H1 (cell line): ENCODE measurements around the gene NUP133. TPM values are rescaled to one million over a fixed set of nuclear protein-coding genes. Genes with fewer than 3 reads are reported as not detected.

Experiments used
- CTCF ChIA-PET: fragments of 300-600 bp; sonication (Branson Sonifier 250); formaldehyde crosslinking; loops from one replicate; lab custom pipeline; 2021; ENCODE audit not compliant: partially characterized antibody; lab: Charles Lee
- POLR2A ChIA-PET: fragments of 300-600 bp; sonication (Branson Sonifier 250); formaldehyde crosslinking; loops from one replicate; lab custom pipeline; 2021; ENCODE audit warnings: inconsistent platforms; ENCODE audit not compliant: partially characterized antibody; lab: Charles Lee
- DNase-seq, 2 experiments: peaks; one replicate each; pipeline versions ENCODE4 v3.0.0 to v3.0.0-alpha.2; 2010 to 2022; ENCODE audit warnings: low spot score in 2 of 2, low read depth in 1 of 2, mixed read lengths in 1 of 2
- FAIRE-seq: peaks from 2 replicates; lab custom pipeline; 2011; peaks lifted over from hg19 to GRCh38; lab: Jason Lieb, UNC
- H2AFZ ChIP-seq: 2 replicates; pipeline ENCODE4 v1.8.1; 2012; ENCODE audit warnings: low read length, inconsistent platforms
- H2AK5ac ChIP-seq: 2 replicates; pipeline ENCODE4 v1.6.1; 2013; ENCODE audit warnings: low read depth, low read length
- H2BK120ac ChIP-seq: replicated peaks from 2 replicates; pipeline ENCODE3; 2013; ENCODE audit warnings: low read depth, low read length, inconsistent platforms
- H2BK12ac ChIP-seq: 2 replicates; pipeline ENCODE4 v1.6.1; 2013; ENCODE audit warnings: low read depth, low read length
- H2BK15ac ChIP-seq: 2 replicates; pipeline ENCODE4 v1.6.1; 2013; ENCODE audit warnings: low read length
- H2BK20ac ChIP-seq: 2 replicates; pipeline ENCODE4 v1.6.1; 2013; ENCODE audit warnings: low read length
- H2BK5ac ChIP-seq: 2 replicates; pipeline ENCODE4 v1.6.1; 2013; ENCODE audit warnings: low read depth, low read length
- H3K14ac ChIP-seq: 2 replicates; pipeline ENCODE4 v1.6.1; 2013; ENCODE audit warnings: inconsistent platforms; ENCODE audit not compliant: insufficient read length
- H3K18ac ChIP-seq: 2 replicates; pipeline ENCODE4 v1.6.1; 2013; ENCODE audit warnings: low read length; ENCODE audit errors: extremely low read depth
- H3K23ac ChIP-seq: 2 replicates; pipeline ENCODE4 v1.6.1; 2013; ENCODE audit warnings: inconsistent platforms; ENCODE audit not compliant: insufficient read length
- H3K23me2 ChIP-seq: 2 replicates; pipeline ENCODE4 v1.6.1; 2013; ENCODE audit warnings: low read depth, low read length
- H3K27ac ChIP-seq: 2 replicates; pipeline ENCODE4 v1.6.1; 2011; ENCODE audit warnings: low read depth, low read length, inconsistent platforms
- H3K27me3 ChIP-seq, 4 experiments: replicated peaks in 1 of 4; 1 replicate in 1 of 4; 2 replicates in 3 of 4; pipeline versions ENCODE4 v1.6.1 to v1.8.1; 2011 to 2013; ENCODE audit warnings: low read length in 3 of 4, mild to moderate bottlenecking in 3 of 4, inconsistent platforms in 2 of 4, mixed read lengths in 2 of 4, moderate library complexity in 1 of 4; ENCODE audit not compliant: control insufficient read depth in 3 of 4, insufficient read depth in 3 of 4; ENCODE audit errors: extremely low read depth in 1 of 4
- H3K36me3 ChIP-seq, 4 experiments: 2 replicates each; pipeline versions ENCODE4 v1.6.1 to v1.8.1; 2011 to 2013; ENCODE audit warnings: mild to moderate bottlenecking in 4 of 4, low read length in 3 of 4, moderate library complexity in 2 of 4, control low read depth in 1 of 4, inconsistent platforms in 1 of 4; ENCODE audit not compliant: insufficient read depth in 4 of 4, control insufficient read depth in 2 of 4
- H3K4ac ChIP-seq: replicated peaks from 2 replicates; pipeline ENCODE3; 2013; ENCODE audit warnings: low read length, low read depth, mixed read lengths, inconsistent platforms; ENCODE audit not compliant: insufficient read length
- H3K4me1 ChIP-seq, 4 experiments: replicated peaks in 1 of 4; 1 replicate in 1 of 4; 2 replicates in 3 of 4; pipeline versions ENCODE4 v1.6.1 to v1.8.1; 2011 to 2013; ENCODE audit warnings: low read length in 3 of 4, inconsistent platforms in 2 of 4, mixed read lengths in 1 of 4; ENCODE audit not compliant: insufficient read depth in 4 of 4, control insufficient read depth in 3 of 4
- H3K4me2 ChIP-seq, 2 experiments: 2 replicates each; pipeline versions ENCODE4 v1.6.1 to v1.8.1; 2011 to 2013; ENCODE audit warnings: low read depth in 2 of 2, low read length in 2 of 2, control low read depth in 1 of 2, inconsistent platforms in 1 of 2, mild to moderate bottlenecking in 1 of 2; ENCODE audit not compliant: insufficient read depth in 1 of 2
- H3K4me3 ChIP-seq, 4 experiments: fragments of 200-600, 300-600 bp in 1 of 4; sonication (generic), shearing (Covaris generic), sonication (Bioruptor Twin) in 1 of 4; 2 replicates each; pipeline versions ENCODE4 v1.5.1 to v1.8.1; 2011 to 2016; ENCODE audit warnings: low read length in 4 of 4, low read depth in 3 of 4, control low read depth in 2 of 4, inconsistent platforms in 2 of 4, mild to moderate bottlenecking in 2 of 4, mixed read lengths in 1 of 4, moderate library complexity in 1 of 4; ENCODE audit not compliant: insufficient read depth in 2 of 4; ENCODE audit errors: extremely low read depth in 1 of 4
- H3K56ac ChIP-seq: replicated peaks from 2 replicates; pipeline ENCODE3; 2013; ENCODE audit warnings: low read depth, mild to moderate bottlenecking, mixed read lengths, low read length, inconsistent platforms; ENCODE audit not compliant: insufficient read length
- H3K79me1 ChIP-seq: 2 replicates; pipeline ENCODE4 v1.6.1; 2013; ENCODE audit warnings: low read depth, low read length, control low read depth
- H3K79me2 ChIP-seq, 2 experiments: 2 replicates each; pipeline versions ENCODE4 v1.6.1 to v1.8.1; 2012 to 2013; ENCODE audit warnings: low read length in 2 of 2, mild to moderate bottlenecking in 2 of 2, inconsistent platforms in 1 of 2; ENCODE audit not compliant: insufficient read depth in 2 of 2, control insufficient read depth in 1 of 2
- H3K9ac ChIP-seq, 4 experiments: replicated peaks in 1 of 4; 1 replicate in 1 of 4; 2 replicates in 3 of 4; pipeline versions ENCODE4 v1.6.1 to v1.8.1; 2011 to 2013; ENCODE audit warnings: low read depth in 3 of 4, low read length in 3 of 4, control low read depth in 2 of 4, mild to moderate bottlenecking in 2 of 4, moderate library complexity in 2 of 4, inconsistent platforms in 1 of 4; ENCODE audit errors: extremely low read depth in 1 of 4
- H3K9me3 ChIP-seq, 2 experiments: 2 replicates each; pipeline versions ENCODE4 v1.6.1 to v1.8.1; 2012 to 2013; ENCODE audit warnings: mild to moderate bottlenecking in 2 of 2, moderate library complexity in 2 of 2, control low read depth in 1 of 2, inconsistent platforms in 1 of 2, low read depth in 1 of 2, low read length in 1 of 2, mixed read lengths in 1 of 2; ENCODE audit not compliant: insufficient read depth in 2 of 2
- H4K20me1 ChIP-seq, 2 experiments: replicated peaks in 1 of 2; 2 replicates each; pipeline versions ENCODE3 to v1.8.1; 2011 to 2013; ENCODE audit warnings: inconsistent platforms in 2 of 2, low read length in 2 of 2, mild to moderate bottlenecking in 1 of 2; ENCODE audit not compliant: insufficient read depth in 2 of 2, control insufficient read depth in 1 of 2
- H4K5ac ChIP-seq: 2 replicates; pipeline ENCODE4 v1.6.1; 2013; ENCODE audit warnings: low read length, low read depth, mixed read lengths, inconsistent platforms; ENCODE audit not compliant: insufficient read length
- H4K8ac ChIP-seq: 2 replicates; pipeline ENCODE4 v1.8.0; 2013; ENCODE audit warnings: mild to moderate bottlenecking, moderate library complexity, low read length, inconsistent platforms; ENCODE audit not compliant: insufficient read depth; ENCODE audit errors: extremely low read depth
- H4K91ac ChIP-seq: replicated peaks from 2 replicates; pipeline ENCODE3; 2013; ENCODE audit warnings: low read length, mixed read lengths, inconsistent platforms; ENCODE audit not compliant: insufficient read length
- ASH2L ChIP-seq: fragments of 200-600, 300-600 bp; sonication (generic); IDR thresholded peaks from one replicate; pipeline ENCODE4 v1.7.1; 2017; ENCODE audit warnings: low read length
- CBX5 ChIP-seq: fragments of 300-800, 300-1000 bp; sonication (generic); IDR thresholded peaks from 2 replicates; pipeline ENCODE4 v1.7.1; 2016; ENCODE audit warnings: antibody characterized with exemption, low read length, low read depth
- CEBPB ChIP-seq: IDR thresholded peaks from 2 replicates; pipeline ENCODE4 v1.6.1; 2012; ENCODE audit warnings: low read depth, low read length
- EP300 ChIP-seq, 2 experiments: IDR thresholded peaks; 1 replicate in 1 of 2; 2 replicates in 1 of 2; pipeline ENCODE4 v1.6.1; 2011 to 2012; ENCODE audit warnings: low read depth in 2 of 2, low read length in 2 of 2, mild to moderate bottlenecking in 2 of 2, borderline replicate concordance in 1 of 2, inconsistent platforms in 1 of 2, moderate library complexity in 1 of 2
- GTF2F1 ChIP-seq: IDR thresholded peaks from 2 replicates; pipeline ENCODE4 v1.6.1; 2012; ENCODE audit warnings: low read depth, low read length, improper control_type of control experiment, borderline replicate concordance
- JUN ChIP-seq: IDR thresholded peaks from 2 replicates; pipeline ENCODE4 v1.6.1; 2011; ENCODE audit warnings: low read depth, mild to moderate bottlenecking, improper control_type of control experiment, low read length
- MAFK ChIP-seq: IDR thresholded peaks from 2 replicates; pipeline ENCODE4 v1.6.1; 2012; ENCODE audit warnings: low read depth, mild to moderate bottlenecking, improper control_type of control experiment, low read length
- PHF8 ChIP-seq: fragments of 200-600 bp; sonication (generic); conservative IDR thresholded peaks from 2 replicates; pipeline ENCODE4 v1.7.1; 2012; ENCODE audit warnings: low read depth, mild to moderate bottlenecking, inconsistent platforms, low read length, moderate library complexity
- RAD21 ChIP-seq, 2 experiments: IDR thresholded peaks in 1 of 2; conservative IDR thresholded peaks in 1 of 2; 2 replicates each; pipeline ENCODE4 v1.6.1; 2011; ENCODE audit warnings: low read depth in 2 of 2, low read length in 2 of 2, improper control_type of control experiment in 1 of 2, inconsistent platforms in 1 of 2, mild to moderate bottlenecking in 1 of 2, moderate library complexity in 1 of 2
- SIN3A ChIP-seq, 2 experiments: IDR thresholded peaks in 1 of 2; conservative IDR thresholded peaks in 1 of 2; 2 replicates each; pipeline ENCODE4 v1.6.1; 2011 to 2012; ENCODE audit warnings: low read length in 2 of 2, improper control_type of control experiment in 1 of 2, low read depth in 1 of 2, mild to moderate bottlenecking in 1 of 2
- SIRT6 ChIP-seq: IDR thresholded peaks from one replicate; pipeline ENCODE4 v1.7.1; 2012; ENCODE audit warnings: low read length, inconsistent platforms
- TEAD4 ChIP-seq: IDR thresholded peaks from 2 replicates; pipeline ENCODE4 v1.6.1; 2012; ENCODE audit warnings: low read depth, low read length, inconsistent platforms, mixed read lengths
- WGBS, 2 experiments: shearing (Covaris generic) in 1 of 2; methylation state at CpG; one replicate each; pipeline versions ENCODE4 v1.1.6 to v1.1.7; 2013 to 2015; ENCODE audit warnings: low lambda C conversion rate in 2 of 2, mixed read lengths in 2 of 2, inconsistent platforms in 1 of 2, low coverage in 1 of 2, missing lambda C conversion rate in 1 of 2; ENCODE audit not compliant: insufficient replicate concordance in 2 of 2, insufficient coverage in 1 of 2, insufficient read length in 1 of 2; ENCODE audit errors: extremely low coverage in 1 of 2, missing lambda C conversion rate in 1 of 2; 5-methylcytosine and 5-hydroxymethylcytosine counted together
- polyA plus RNA-seq, 7 experiments: library from polyadenylated mRNA; depleted of rRNA in 3 of 7; stranded (reverse) in 5 of 7; unstranded in 2 of 7; fragments of >200 nt in 5 of 7; fragments of 200-250 nt in 2 of 7; gene quantifications; 1 replicate in 5 of 7; 2 replicates in 1 of 7; 4 replicates in 1 of 7; pipeline versions ENCODE4 v1.2.1 to v1.2.3, GENCODE V29; 2011 to 2013; ENCODE audit warnings: missing spikeins in 2 of 7, mixed read lengths in 2 of 7
- total RNA-seq: library from RNA; stranded (reverse); fragmentation: NEBNext Ultra II Directional; extraction: Animal tissue kit (Norgen Biotek cat#: 25700); gene quantifications from 2 replicates; pipeline ENCODE4 v1.2.1, GENCODE V29; 2021
- TF ChIP-seq, protein P1 (sequence below): IDR thresholded peaks from 2 replicates; pipeline ENCODE4 v1.6.1; 2012; ENCODE audit warnings: inconsistent platforms

The NUP133 gene
- total and polyA plus RNA-seq, 2 of the 8 experiments (the other 6 are each of a cell fraction or from before 2014, with no cell fraction given) = 20.6 to 72.1 TPM

DNA sequence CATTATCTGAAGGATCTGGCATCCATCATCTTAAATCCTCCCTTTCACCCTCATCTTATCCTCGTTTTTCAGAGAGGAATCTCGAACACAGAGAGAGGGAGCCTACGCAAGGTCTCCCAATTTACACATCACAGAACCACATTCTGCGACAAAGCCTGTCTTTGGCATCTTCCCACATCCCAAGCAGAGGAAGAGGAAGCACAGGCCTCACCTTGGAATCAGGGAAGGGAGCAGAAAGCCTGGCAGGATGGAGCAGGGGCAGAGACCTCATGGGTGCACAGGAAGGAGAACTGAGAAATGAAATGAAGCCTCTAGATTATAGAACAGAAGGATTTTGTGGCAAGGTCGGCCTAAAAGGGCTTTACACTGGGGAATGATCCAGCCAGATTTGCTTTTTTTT lies 44.6 kb upstream of the NUP133 start:
- H3K4me1 ChIP-seq = peaks cover 0 to 6% (median under 1%) of the 10 kb centered on the region in 4 experiments; a peak in 3 of 7 replicates
- no peak overlapping the region for H3K18ac ChIP-seq
- WGBS, 2 experiments = 83% methylated on average over 5 of the region's 5 CpGs; no CpG with 5 or more reads in 1 of the 2 experiments
- no peak overlapping the region for H2BK15ac ChIP-seq
- H3K27ac ChIP-seq = no peak overlapping the region
- H3K36me3 ChIP-seq = no peaks in the 10 kb centered on the region
- H4K8ac ChIP-seq = no peak overlapping the region
- FAIRE-seq = no peak
- CTCF ChIA-PET = no interaction called here
- H3K4me2 ChIP-seq = no peak overlapping the region
- H3K9ac ChIP-seq = no peak overlapping the region
- no peak overlapping the region for H3K4ac ChIP-seq
- no peak overlapping the region for H2BK12ac ChIP-seq
- H3K9me3 ChIP-seq = no peaks in the 10 kb centered on the region
- H2AK5ac ChIP-seq = no peak overlapping the region
- H2AFZ ChIP-seq = no peak overlapping the region
- H3K23ac ChIP-seq = no peak overlapping the region
- peaks cover 3 to 4% of the 10 kb centered on the region in 2 experiments for H4K20me1 ChIP-seq
- H3K27me3 ChIP-seq = no peaks in the 10 kb centered on the region; a peak in 1 of 7 replicates
- H3K4me3 ChIP-seq = no peak overlapping the region
- no peak for DNase-seq
- H3K14ac ChIP-seq = no peak overlapping the region
- no peak overlapping the region for H2BK5ac ChIP-seq
- H4K5ac ChIP-seq = no peak overlapping the region
- H2BK20ac ChIP-seq = no peak overlapping the region
- H3K79me2 ChIP-seq = peaks cover 0 to 21% of the 10 kb centered on the region in 2 experiments; a peak in 2 of 4 replicates
- H3K23me2 ChIP-seq = no peaks in the 10 kb centered on the region
- POLR2A ChIA-PET = interaction anchor here (0.6 kb wide), 1 partner anchor 215 kb away, joined by 3 read pairs; no protein-coding TSS in a partner anchor
- no peak overlapping the region for H3K56ac ChIP-seq
- no peak overlapping the region for H2BK120ac ChIP-seq
- H3K79me1 ChIP-seq = peaks cover 3% of the 10 kb centered on the region
- no peak overlapping the region for H4K91ac ChIP-seq
- no peak for TF ChIP-seq JUN
- TF ChIP-seq, protein P1, sequence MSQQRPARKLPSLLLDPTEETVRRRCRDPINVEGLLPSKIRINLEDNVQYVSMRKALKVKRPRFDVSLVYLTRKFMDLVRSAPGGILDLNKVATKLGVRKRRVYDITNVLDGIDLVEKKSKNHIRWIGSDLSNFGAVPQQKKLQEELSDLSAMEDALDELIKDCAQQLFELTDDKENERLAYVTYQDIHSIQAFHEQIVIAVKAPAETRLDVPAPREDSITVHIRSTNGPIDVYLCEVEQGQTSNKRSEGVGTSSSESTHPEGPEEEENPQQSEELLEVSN = no peak
- TF ChIP-seq EP300 (IDR thresholded peaks at IDR 0.05; ENCODE audit: borderline replicate concordance in 1 of 2, low read depth in 2 of 2, low read length in 2 of 2) = no peak
- TF ChIP-seq MAFK = no peak
- TF ChIP-seq ASH2L = no peak
- no peak for TF ChIP-seq GTF2F1
- TF ChIP-seq RAD21 (IDR thresholded peaks at IDR 0.05 in 1 of 2, conservative IDR thresholded peaks at IDR 0.05 in 1 of 2; ENCODE audit: low read depth in 2 of 2, low read length in 2 of 2) = no peak
- no peak for TF ChIP-seq SIN3A (conservative IDR thresholded peaks at IDR 0.05 in 1 of 2, IDR thresholded peaks at IDR 0.05 in 1 of 2; ENCODE audit: low read depth in 1 of 2, low read length in 2 of 2)
- TF ChIP-seq PHF8 = no peak
- no peak for TF ChIP-seq TEAD4
- TF ChIP-seq CEBPB = no peak
- no peak for TF ChIP-seq SIRT6
- TF ChIP-seq CBX5 = no peak
